Activated CD8-positive, alpha-beta memory T cell treated with anti-CD3 and anti-CD28 coated beads, Interleukin-2, amount 50 U/mL, for 1 hour (primary cell): Measurements from ENCODE around the gene MGAT5.

Experiments
- DNase-seq: peaks from one replicate; pipeline ENCODE4 v3.0.0-alpha.2; 2020; ENCODE audit errors: extremely low read depth

MGAT5 gene, protein sequence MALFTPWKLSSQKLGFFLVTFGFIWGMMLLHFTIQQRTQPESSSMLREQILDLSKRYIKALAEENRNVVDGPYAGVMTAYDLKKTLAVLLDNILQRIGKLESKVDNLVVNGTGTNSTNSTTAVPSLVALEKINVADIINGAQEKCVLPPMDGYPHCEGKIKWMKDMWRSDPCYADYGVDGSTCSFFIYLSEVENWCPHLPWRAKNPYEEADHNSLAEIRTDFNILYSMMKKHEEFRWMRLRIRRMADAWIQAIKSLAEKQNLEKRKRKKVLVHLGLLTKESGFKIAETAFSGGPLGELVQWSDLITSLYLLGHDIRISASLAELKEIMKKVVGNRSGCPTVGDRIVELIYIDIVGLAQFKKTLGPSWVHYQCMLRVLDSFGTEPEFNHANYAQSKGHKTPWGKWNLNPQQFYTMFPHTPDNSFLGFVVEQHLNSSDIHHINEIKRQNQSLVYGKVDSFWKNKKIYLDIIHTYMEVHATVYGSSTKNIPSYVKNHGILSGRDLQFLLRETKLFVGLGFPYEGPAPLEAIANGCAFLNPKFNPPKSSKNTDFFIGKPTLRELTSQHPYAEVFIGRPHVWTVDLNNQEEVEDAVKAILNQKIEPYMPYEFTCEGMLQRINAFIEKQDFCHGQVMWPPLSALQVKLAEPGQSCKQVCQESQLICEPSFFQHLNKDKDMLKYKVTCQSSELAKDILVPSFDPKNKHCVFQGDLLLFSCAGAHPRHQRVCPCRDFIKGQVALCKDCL

DNA sequence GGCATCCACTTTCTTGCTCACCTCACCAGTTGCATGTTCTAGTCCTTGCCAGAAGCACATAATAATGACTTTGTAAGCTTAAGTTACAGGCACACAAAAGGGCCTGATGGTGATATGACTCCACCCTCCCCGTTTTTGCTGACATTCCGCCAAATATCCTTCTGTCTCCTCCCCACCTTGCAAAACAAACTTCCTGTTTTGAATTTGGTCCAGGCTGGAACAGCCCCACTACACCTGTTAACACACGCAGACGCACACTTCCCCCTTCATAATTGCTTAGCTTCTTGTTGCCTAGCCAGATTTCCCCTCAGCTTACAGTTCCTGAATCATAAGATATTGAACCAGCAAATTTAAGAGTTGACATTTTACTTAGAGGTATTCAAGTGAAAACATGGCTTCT, at the start of gene MGAT5:
Gene MGAT5, plus strand, starts transcription at position 269 of the 400 bp plus-strand sequence. CDS start 332 bp downstream, outside the sequence.
- no peak for DNase-seq

DNA sequence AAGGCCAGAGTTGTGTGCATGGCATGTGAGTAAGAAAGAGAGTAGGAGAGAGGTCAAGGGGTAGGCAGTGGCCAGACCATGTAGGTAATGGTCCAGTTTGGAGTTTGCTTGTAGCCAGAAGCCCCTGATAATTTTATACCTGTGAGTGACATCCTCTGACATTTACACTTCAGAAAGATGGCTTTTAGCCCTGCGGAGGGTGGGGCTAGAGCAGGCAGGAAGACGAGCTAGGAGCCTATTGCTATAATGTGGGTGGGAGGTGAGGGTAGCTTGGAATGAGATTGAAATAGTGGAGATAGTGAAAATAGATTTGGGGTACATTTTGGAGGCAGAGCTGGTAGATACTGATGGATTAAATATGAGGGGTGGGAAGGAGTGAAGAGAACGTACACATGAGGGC, 48.8 kb upstream of the MGAT5 start:
- no peak for DNase-seq

DNA sequence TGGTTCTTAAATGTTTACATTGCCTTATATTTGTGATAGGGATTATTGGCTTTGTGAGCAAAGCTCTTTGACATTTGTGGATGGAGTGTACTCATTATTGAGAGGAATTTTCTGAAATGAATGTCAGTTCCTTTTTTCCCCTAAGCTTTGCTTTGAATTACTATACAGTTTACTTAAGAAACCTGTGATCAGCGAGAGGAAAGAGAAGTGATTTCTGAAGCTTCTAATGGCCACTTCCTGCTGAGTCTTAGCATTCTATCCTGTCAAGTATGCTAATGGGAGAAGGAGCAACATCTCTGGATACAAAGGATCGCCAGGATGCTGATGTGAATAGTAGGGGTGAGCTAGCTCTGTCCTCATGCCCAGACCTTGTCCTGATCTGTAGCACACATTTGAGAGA, 47.8 kb upstream of the MGAT5 start:
- no peak for DNase-seq

DNA sequence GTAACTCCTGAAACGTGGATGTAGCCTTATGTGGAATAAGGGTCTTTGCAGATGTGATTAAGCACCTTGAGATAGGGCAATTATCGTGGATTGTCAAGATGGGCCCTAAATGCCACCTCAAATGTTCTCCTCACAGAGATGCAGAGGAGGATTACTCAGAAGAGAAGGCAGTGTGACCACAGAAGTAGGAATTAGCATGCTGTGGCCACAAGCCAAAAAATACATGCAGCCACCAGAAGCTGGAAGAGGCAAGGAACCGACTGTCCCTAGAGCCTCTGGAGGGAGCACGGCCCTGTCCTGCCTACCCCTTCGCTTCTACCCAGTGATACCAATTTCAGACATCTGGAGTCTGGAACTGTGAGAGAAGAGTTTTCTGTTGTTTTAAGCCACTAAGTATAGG, 47.3 kb upstream of the MGAT5 start:
- no peak for DNase-seq

DNA sequence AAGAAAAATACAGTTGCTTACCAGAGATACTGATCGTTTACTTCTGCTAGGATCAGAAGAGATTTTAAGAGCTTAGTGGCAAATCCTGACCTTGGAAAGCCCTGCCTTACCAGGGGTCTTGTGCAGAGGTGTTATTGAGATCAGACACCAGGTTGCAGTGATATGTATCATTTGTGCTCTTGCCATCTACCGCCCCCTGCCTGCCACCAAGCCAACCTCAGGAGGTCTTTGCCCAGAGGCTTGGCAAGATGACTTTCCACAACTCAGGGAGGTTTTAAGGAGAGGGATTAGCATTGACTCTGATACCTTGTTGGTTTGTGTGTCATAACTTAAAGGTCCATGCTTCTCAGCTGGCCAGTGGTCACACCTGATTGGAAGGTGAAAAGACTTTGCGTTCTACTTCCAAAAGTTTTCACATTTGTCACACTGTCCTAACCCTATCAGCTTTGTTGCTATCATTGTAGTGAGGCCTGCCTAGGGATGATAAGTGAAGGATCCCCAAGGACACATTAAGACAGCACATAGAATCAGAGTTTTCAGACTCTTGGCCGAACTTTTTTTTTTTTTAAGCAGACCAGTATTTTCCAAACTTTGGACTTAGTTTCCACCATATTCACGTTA, 46.2 kb upstream of the MGAT5 start:
- DNase-seq: peak; percentile 45

DNA sequence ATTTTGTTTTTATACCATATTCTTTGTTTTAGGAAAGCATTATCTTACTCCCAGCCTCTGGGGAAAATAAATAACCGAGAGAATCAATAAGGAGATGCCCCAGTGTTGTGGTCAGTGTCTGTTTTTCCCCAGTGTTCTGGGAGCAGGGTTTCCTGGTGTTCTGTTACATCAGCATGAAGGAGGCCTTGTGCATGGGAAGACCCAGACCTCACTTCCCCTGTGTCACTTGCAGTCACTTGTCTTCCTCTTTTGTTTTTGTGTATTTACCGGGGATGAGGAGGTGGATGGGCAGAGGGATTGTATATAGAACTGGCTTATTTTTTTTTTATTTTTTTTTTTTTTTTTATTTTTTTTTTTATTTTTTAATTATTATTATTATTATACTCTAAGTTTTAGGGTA, 45.0 kb upstream of the MGAT5 start:
- no peak for DNase-seq

DNA sequence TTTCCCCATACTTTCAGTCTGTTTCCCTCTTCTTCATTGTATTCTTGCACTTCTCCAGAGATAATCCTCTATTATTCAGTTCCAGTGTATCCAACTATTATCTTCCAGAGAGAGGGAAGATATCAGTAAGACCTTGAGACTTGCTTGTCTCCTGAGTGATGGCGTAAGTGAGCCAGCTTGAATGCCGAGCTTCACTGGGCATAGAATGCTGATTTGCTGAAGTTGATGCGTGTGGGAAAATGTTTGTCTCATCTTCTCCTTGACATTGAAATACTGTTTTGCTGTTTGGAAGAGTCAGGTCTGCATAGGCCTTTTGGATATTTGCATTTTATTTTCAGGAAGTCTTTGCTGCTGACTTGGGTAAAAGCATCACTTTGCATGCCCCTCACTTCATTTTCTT, 41.1 kb upstream of the MGAT5 start:
- no peak for DNase-seq

DNA sequence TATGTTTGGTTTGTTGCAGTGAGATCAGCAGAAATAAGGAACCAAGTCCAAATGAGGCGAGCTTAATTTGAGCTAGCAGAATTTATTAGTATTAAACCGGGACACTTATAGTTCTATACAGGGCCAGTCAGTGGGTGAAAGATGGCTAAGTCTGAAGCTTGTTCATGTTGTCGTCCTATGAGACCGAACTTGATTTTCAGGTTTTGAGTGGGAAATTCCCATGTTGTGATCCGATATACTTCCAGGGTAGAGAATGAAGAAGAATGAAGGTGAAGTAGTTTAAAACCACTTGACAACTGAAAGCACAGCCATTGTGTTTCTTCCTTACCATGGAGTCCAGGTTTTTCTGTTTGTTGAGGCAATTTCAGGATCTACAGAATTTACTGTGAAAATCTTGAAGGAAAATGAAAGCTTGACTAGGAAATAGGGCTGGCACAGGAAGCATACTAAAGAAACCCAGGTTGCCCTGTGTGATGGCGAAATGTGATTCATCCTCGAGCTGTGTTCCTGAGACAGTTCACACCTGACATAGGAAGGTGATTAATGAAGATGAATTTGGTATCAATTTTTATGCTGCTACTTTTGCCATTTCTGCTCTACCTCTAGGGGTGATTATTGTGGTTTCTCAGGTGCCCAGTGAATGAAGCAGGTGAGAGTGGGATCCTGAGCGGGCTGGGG, 37.6 kb upstream of the MGAT5 start:
- DNase-seq: no peak

DNA sequence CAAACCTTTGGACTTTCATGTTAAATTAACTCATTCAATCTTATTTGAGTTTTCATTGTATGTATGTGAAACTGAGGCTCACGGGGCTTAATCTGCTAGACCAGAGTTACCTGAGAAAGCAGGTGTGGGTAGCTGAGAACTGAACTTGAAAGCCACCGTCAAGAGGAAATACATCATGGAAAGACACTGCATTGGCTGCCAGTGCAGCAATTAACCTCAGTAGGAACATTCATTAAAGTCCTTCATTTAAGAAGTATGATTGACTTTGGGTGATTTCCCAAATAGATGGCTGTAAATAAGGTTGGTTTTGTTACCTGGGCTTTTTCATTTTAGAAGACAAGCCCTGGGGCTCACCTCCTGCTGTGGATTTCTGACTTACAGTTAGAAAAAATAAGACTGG, 36.5 kb upstream of the MGAT5 start:
- no peak for DNase-seq

DNA sequence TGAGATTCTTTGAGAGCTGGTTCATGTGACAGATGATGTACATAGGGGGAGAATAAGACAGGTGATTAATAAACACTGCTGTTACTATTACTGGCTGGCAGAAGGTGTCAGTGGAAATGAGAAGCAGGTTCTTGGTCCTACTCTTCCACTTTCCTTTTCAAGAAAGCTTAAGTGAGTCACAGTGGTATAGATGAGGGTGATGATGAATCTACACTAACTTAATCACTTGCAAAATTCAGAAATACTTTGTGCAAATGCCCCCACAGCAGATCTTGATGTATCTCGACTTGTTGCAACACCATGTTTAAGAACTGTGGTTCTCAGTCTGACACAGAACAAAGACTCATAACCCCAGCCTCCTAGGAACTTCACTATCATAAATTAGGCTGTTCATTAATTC, 35.9 kb upstream of the MGAT5 start:
- no peak for DNase-seq

DNA sequence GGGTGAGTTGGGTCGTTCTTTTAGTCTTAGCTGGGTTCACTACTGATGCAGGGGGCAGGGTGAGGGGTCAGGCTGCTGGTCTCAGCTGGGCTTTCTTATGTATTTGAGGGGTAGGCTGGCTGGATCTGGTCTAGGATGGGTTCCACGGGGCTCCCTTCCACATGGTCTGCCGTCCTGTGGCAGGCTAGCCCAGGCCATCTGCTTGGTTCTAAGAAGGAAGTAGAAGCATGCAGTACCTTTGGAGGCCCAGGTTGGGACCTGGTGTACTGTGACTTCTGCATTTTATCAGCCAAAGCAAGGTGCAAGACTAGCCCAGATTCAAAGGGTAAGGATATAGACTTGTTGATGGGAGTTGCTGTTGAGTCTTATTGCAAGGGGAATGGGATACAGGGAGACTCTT, 35.5 kb upstream of the MGAT5 start:
- no peak for DNase-seq

DNA sequence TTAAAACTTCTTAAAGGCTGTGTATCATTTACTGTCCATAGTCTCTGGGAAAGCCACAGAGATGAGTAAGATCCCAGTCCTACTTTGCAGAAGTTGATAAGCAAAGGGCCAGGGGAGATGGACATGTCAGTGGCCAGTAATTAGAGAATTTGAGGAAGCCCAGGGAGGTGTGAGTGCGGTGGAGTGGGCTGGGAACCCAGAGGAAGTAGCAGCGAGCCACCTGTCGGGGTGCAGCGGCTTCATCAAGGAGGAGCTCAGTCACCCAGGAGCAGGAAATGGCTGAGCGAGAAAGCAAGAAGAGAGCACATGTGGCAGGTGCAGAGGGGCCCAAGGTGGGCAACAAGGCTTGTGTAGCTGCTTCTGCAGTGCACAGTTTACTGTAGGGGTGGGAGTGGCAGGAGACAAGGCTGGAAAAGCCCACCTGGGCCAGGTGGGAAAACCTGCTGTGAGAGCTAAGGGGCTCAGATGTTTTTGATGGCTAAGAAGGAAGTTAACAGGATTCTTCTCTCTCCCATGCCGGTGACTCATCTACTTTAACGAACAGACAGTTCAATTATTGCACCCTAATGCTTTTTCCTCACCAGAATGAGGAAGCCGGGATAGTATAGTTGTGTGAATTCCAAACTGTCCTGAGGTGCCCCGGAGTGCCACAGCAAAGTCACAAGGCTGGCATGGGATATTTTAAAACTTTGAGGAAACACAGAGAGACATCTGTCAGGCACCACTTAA, 34.8 kb upstream of the MGAT5 start:
- DNase-seq: no peak

DNA sequence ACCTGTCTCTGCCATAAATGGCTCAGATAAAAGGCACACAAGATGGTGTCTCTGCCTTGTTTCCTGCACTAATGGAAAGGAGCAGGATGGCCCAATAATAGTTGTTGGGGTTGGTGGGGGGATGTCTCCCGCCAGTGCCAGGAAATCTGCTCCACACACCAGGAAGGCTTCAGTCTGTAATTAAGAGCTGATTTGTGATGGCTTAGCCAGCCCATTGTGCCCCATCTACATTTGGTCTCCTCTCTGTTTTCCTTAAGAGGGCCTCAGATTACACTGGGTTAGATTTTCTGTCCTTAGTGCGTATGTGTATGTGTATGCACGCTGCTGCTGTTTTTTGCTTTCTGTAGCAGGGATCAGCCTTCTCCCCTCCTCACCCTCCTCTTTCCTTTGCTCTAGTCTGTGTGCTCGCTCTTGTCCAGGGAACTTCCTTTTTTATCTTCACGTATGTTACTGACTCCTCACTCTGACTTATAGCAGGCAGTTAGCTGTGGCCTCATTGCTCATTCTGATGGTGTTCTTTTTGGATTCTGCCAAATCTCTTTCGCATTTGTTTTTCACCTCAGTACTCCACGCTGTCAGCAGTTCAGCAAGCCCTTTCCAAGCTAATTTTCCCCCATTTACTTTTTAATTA, 33.4 kb upstream of the MGAT5 start:
- no peak for DNase-seq

DNA sequence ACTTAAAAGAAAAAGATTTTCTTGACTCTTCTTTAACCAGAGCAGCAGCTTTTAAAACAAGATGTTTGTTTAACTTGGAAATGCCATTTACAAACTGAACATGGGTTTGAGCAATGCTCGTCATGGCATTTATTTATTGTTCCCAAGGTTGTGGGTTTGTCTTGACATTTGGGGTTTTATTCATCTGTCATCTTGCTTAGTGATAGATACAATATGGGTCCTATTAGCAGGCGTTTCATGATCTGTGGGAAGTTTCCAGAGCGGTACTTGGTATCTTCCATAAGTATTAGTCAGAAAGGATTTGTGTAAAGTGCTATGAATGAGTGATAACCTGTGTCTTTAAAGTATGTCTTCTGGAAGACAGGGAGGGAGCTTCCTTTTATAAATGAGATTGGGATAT, 29.9 kb upstream of the MGAT5 start:
- DNase-seq: no peak

DNA sequence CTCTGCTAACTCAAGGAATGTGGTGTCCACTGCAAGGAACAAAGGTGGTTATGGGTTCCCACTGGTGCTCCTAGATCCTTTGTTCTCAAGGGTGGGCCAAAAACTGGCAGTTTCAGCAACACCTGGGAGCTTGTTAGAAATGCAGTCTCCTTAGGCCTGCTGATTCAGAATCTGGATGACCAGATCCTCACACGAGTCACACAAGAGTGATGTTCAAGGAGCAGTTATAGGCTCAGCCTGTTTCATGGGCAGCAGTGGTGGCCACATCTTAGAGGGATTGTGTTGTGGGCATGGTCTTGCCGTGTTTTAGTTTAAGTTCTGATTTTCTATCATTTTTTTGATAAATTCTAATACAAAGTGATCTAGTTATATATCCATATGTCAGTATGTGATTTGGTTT, 28.7 kb upstream of the MGAT5 start:
- no peak for DNase-seq

DNA sequence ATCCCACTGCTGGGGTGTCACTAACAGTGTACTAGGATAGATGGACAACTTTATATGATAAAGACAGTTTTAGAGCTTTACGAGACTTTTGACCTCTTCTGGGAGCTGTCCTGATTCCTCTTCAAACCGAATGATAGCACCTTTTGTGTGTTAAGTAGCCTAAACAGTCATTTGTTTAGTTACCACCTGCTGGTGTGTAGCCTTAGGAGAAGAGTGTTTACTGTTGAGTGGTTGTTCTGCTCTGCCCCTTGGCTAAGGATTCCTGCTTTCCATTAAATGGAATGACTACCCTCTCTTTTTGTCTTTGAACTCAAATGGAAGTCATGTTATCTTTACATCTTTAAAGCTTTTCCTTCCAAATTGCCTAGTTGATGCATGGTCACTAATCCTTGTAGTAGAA, 28.0 kb upstream of the MGAT5 start:
- DNase-seq: no peak

DNA sequence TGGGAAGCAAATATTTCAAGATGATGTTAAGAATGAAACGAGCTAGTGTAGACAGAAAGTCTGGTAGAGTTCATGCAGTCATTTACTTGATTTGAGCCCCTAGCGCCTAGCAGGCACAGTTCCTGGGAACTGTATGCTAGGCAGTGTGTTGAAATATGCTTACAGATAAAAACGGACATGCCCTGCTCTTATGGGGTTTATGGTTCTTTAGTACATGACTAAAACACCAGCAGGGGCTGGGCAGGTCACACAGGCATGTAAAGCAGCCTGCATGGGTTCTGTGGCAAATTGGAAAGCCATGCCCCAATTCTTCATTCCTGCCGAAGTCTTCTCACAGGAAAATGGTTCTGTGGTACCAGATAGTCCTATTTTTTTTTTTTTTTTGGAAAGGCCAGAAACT, 27.3 kb upstream of the MGAT5 start:
- DNase-seq: no peak

DNA sequence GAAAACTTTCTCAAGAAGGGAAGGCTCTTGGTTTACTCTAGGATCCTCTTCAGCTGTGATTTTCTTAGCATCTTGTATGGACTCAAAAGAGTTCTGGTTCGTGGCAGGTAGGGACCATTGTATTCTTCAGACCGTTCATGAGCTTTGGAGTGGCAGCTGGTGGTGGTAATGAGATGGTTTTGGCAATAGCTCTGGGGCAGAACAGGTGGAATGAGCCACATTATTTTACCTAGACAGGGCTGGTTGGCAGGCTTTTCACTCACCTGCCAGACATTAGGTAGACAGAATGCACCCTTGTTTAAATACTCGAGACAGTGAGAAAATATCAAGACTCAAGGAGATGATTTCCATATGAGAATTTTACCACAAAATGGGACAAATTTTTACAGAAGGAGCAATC, 26.2 kb upstream of the MGAT5 start:
- DNase-seq: no peak

DNA sequence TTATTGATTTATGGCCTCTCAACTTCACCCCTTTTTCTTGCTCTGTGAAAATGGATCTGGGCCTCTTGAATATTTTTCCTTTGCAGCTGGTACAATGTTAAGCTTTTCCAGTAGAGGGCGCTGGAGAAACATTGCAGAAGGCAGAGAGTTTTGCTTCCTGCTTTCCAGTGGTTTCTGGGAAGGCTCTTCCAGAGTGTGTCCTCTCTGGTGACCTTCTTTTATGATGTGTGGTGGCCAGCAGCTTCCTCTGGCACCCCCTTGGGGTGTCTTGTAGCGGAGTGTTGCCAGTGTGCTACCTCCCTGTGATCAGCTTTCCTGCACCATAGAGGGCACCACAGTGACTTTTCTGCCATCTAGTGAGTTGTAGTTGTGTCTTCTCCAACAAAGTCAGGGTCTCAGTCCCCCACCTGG, 25.4 kb upstream of the MGAT5 start:
- no peak for DNase-seq

DNA sequence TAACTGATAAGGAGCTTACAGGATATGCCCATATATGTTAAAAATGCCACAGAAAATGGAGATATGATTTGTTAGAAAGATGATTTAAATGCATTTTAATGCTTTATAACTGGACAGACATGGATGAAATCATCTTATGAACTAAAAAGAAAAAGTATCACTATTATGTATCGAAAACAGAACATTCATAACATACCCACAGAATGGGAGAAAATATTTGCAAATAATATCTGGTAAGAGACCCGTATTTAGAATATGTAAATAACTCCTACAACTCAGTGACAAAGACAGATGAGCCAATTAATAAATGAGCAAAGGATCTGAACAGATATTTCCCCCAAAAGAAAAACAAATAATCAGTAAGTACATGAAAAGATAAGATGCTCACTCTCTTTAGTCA, 24.3 kb upstream of the MGAT5 start:
- DNase-seq: no peak

DNA sequence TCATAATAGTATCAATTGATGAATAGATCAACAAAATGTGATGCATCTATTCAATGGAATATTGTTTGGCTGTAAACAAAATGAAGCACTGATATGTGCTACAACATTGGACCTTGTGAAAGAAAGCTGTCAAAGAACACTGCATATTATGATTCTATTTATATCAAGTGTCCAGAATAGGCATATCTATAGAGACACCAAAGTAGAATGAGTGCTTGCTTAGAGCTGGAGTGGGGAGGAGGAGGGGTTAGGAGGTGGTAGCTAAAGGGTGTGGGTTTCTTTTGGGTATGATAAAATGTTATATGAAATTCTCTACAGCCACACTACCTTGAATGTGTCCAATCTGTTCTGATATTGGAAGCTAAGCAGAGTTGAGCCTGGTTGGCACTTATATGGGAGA, 23.0 kb upstream of the MGAT5 start:
- no peak for DNase-seq
